GM21723 (cell line): ENCODE data around the gene CDH15.

ENCODE experiments used
- ATAC-seq: cut with Tn5 transposase; IDR thresholded peaks from one replicate; pipeline ENCODE4 v1.9.1; 2021; ENCODE audit warnings: mild to moderate bottlenecking, moderate library complexity; ENCODE audit not compliant: unreplicated experiment

CDH15 gene

GRCh38 chr16:89171216-89172170 is at the start of gene CDH15:
Gene CDH15 (plus strand): TSS chr16:89171748. CDS start chr16:89171832, 84 bp downstream.
- ATAC-seq, result peak; percentile 69

- no peak for ATAC-seq
Measured at GRCh38 chr16:89122322-89122851, 49.2 kb upstream of the CDH15 start.

GRCh38 chr16:89123001-89123830 is 48.3 kb upstream of the CDH15 start:
- ATAC-seq, result no peak

GRCh38 chr16:89123831-89124100 is 47.8 kb upstream of the CDH15 start:
- no peak for ATAC-seq

GRCh38 chr16:89129378-89129777 is 42.2 kb upstream of the CDH15 start:
- ATAC-seq, result no peak

GRCh38 chr16:89130448-89130847 is 41.1 kb upstream of the CDH15 start:
- no peak for ATAC-seq

GRCh38 chr16:89131783-89132182 is 39.8 kb upstream of the CDH15 start:
- ATAC-seq, result no peak

GRCh38 chr16:89132194-89133005 is 39.1 kb upstream of the CDH15 start:
- ATAC-seq, result no peak

- ATAC-seq, result no peak
Measured at GRCh38 chr16:89133457-89134127, 38.0 kb upstream of the CDH15 start.

GRCh38 chr16:89134269-89134668 is 37.3 kb upstream of the CDH15 start:
- no peak for ATAC-seq

- ATAC-seq, result no peak
Measured at GRCh38 chr16:89135166-89135565, 36.4 kb upstream of the CDH15 start.

GRCh38 chr16:89135971-89136765 is 35.4 kb upstream of the CDH15 start:
- ATAC-seq, result no peak

- no peak for ATAC-seq
Measured at GRCh38 chr16:89136931-89137330, 34.6 kb upstream of the CDH15 start.

- no peak for ATAC-seq
Measured at GRCh38 chr16:89137666-89138512, 33.7 kb upstream of the CDH15 start.

- ATAC-seq, result no peak
Measured at GRCh38 chr16:89138513-89138795, 33.1 kb upstream of the CDH15 start.

- ATAC-seq, result no peak
Measured at GRCh38 chr16:89138843-89139520, 32.6 kb upstream of the CDH15 start.

GRCh38 chr16:89139907-89140361 is 31.6 kb upstream of the CDH15 start:
- ATAC-seq, result no peak

- ATAC-seq, result no peak
Measured at GRCh38 chr16:89140401-89140800, 31.1 kb upstream of the CDH15 start.
